Neural cell (in vitro differentiated cells): ENCODE data around the gene APOE. TPM values are rescaled to one million over a fixed set of nuclear protein-coding genes. Genes with fewer than 3 reads are reported as not detected.

Experiments
- H2AFZ ChIP-seq: fragments of 200-600, 300-800 bp; sonication (generic), shearing (Covaris generic); 2 replicates; pipeline ENCODE4 v1.6.0; 2014; ENCODE audit warnings: low read depth, mild to moderate bottlenecking, antibody characterized with exemption, low read length, moderate library complexity
- H3F3A ChIP-seq: fragments of 200-600 bp; shearing (Covaris generic); 2 replicates; pipeline ENCODE4 v1.6.1; 2016; ENCODE audit warnings: mild to moderate bottlenecking, moderate library complexity, mixed read lengths, antibody characterized with exemption, low read length; ENCODE audit not compliant: insufficient read depth, poor library complexity, severe bottlenecking
- H3K27ac ChIP-seq: fragments of 200-600, 300-800 bp; sonication (generic), shearing (Covaris generic); 2 replicates; pipeline ENCODE4 v1.5.1; 2014; ENCODE audit warnings: mild to moderate bottlenecking, low read length, moderate library complexity
- H3K27me3 ChIP-seq: fragments of 300-800, 200-600 bp; sonication (generic), shearing (Covaris generic); 2 replicates; pipeline ENCODE4 v1.6.0; 2014; ENCODE audit warnings: mild to moderate bottlenecking, low read depth, low read length, moderate library complexity; ENCODE audit not compliant: insufficient read depth
- H3K36me3 ChIP-seq: fragments of 300-800, 200-600 bp; sonication (generic), shearing (Covaris generic); 2 replicates; pipeline ENCODE4 v1.5.1; 2014; ENCODE audit warnings: mild to moderate bottlenecking, antibody characterized with exemption, low read length, moderate library complexity; ENCODE audit not compliant: insufficient read depth
- H3K4me2 ChIP-seq: fragments of 300-800, 200-600 bp; sonication (generic), shearing (Covaris generic); 2 replicates; pipeline ENCODE4 v1.6.0; 2014; ENCODE audit warnings: mild to moderate bottlenecking, low read length
- H3K4me3 ChIP-seq: fragments of 300-800, 200-600 bp; sonication (generic), shearing (Covaris generic); 2 replicates; pipeline ENCODE4 v1.5.1; 2014; ENCODE audit warnings: mild to moderate bottlenecking, low read length, moderate library complexity
- H3K79me2 ChIP-seq: fragments of 200-600 bp; shearing (Covaris generic); replicated peaks from 2 replicates; pipeline ENCODE4 v1.6.0; 2014; ENCODE audit warnings: mild to moderate bottlenecking, low read length, moderate library complexity; ENCODE audit not compliant: insufficient read depth
- H3K9ac ChIP-seq: fragments of 300-800, 200-600 bp; sonication (generic), shearing (Covaris generic); 2 replicates; pipeline ENCODE4 v1.6.1; 2016; ENCODE audit warnings: mild to moderate bottlenecking, low read length, mixed read lengths
- H3K9me2 ChIP-seq: fragments of 200-600 bp; shearing (Covaris generic); 2 replicates; pipeline ENCODE4 v1.6.1; 2016; ENCODE audit warnings: mild to moderate bottlenecking, low read length, mixed read lengths; ENCODE audit not compliant: insufficient read depth
- H3K9me3 ChIP-seq: fragments of 200-600, 300-800 bp; sonication (generic), shearing (Covaris generic); 2 replicates; pipeline ENCODE4 v1.6.1; 2016; ENCODE audit warnings: mild to moderate bottlenecking, mixed run types, low read length, moderate library complexity, mixed read lengths
- H4K20me1 ChIP-seq: fragments of 200-600 bp; shearing (Covaris generic); 2 replicates; pipeline ENCODE4 v1.6.1; 2016; ENCODE audit warnings: mild to moderate bottlenecking, mixed run types; ENCODE audit not compliant: insufficient read depth
- CTCF ChIP-seq: fragments of 450-650 bp; IDR thresholded peaks from 2 replicates; pipeline ENCODE4 v1.5.1; 2014; ENCODE audit warnings: antibody characterized with exemption, mild to moderate bottlenecking, moderate library complexity; ENCODE audit not compliant: poor library complexity, severe bottlenecking
- EP300 ChIP-seq: fragments of 450-650 bp; conservative IDR thresholded peaks from 2 replicates; pipeline ENCODE4 v1.6.1; 2014; ENCODE audit warnings: antibody characterized with exemption, mild to moderate bottlenecking, moderate library complexity; ENCODE audit not compliant: poor library complexity, severe bottlenecking
- EZH2 ChIP-seq: fragments of 200-600, 300-800 bp; shearing (Covaris generic), sonication (generic); IDR thresholded peaks from 2 replicates; pipeline ENCODE4 v1.6.1; 2014; ENCODE audit warnings: antibody characterized with exemption, low read length, borderline replicate concordance, mild to moderate bottlenecking; ENCODE audit not compliant: insufficient read depth, poor library complexity, severe bottlenecking
- MXI1 ChIP-seq: fragments of 450-650 bp; conservative IDR thresholded peaks from 2 replicates; pipeline ENCODE4 v1.6.1; 2014; ENCODE audit warnings: antibody characterized with exemption, mild to moderate bottlenecking; ENCODE audit not compliant: poor library complexity, severe bottlenecking
- POLR2AphosphoS5 ChIP-seq: IDR thresholded peaks from 2 replicates; pipeline ENCODE4 v1.6.1; 2012
- RAD21 ChIP-seq: fragments of 450-650 bp; conservative IDR thresholded peaks from 2 replicates; pipeline ENCODE4 v1.6.1; 2014; ENCODE audit warnings: antibody characterized with exemption, mild to moderate bottlenecking, moderate library complexity
- REST ChIP-seq: IDR thresholded peaks from 2 replicates; pipeline ENCODE4 v1.6.1; 2012; ENCODE audit warnings: borderline replicate concordance
- SMC3 ChIP-seq: fragments of 450-650 bp; conservative IDR thresholded peaks from 2 replicates; pipeline ENCODE4 v1.6.1; 2014; ENCODE audit warnings: antibody characterized with exemption, mild to moderate bottlenecking, moderate library complexity; ENCODE audit not compliant: poor library complexity
- TAF1 ChIP-seq: IDR thresholded peaks from 2 replicates; pipeline ENCODE4 v1.6.1; 2012; ENCODE audit warnings: low read depth
- polyA plus RNA-seq: library from polyadenylated mRNA; depleted of rRNA; stranded (reverse); fragments of >200 nt; gene quantifications from 2 replicates; pipeline ENCODE4 v1.2.3, GENCODE V29; 2014

The APOE gene
- polyA plus RNA-seq, 1 donor from 2014 or later = 8.7 TPM

GRCh38 chr19:44872661-44873060, 32.9 kb upstream of the APOE start:
- H3K79me2 ChIP-seq = no peaks in the 10 kb centered on the region
- H3K27ac ChIP-seq = no peak overlapping the region
- no peak overlapping the region for H3K4me3 ChIP-seq
- H3K9me2 ChIP-seq = no peaks in the 10 kb centered on the region
- H3K9me3 ChIP-seq = no peaks in the 10 kb centered on the region
- H3K9ac ChIP-seq = no peak overlapping the region
- no peak overlapping the region for H3K4me2 ChIP-seq
- H3K36me3 ChIP-seq = no peaks in the 10 kb centered on the region
- H4K20me1 ChIP-seq = no peaks in the 10 kb centered on the region
- H3F3A ChIP-seq = no peaks in the 10 kb centered on the region
- H2AFZ ChIP-seq = no peak overlapping the region
- no peaks in the 10 kb centered on the region for H3K27me3 ChIP-seq
- no peak for TF ChIP-seq POLR2AphosphoS5
- TF ChIP-seq RAD21 = no peak
- no peak for TF ChIP-seq SMC3
- no peak for TF ChIP-seq REST
- no peak for TF ChIP-seq CTCF
- TF ChIP-seq TAF1 = no peak
- TF ChIP-seq MXI1 = no peak
- TF ChIP-seq EP300 = no peak
- no peak for TF ChIP-seq EZH2

GRCh38 chr19:44874317-44874716, 31.3 kb upstream of the APOE start:
- no peaks in the 10 kb centered on the region for H3K27me3 ChIP-seq
- H3K9me3 ChIP-seq = no peaks in the 10 kb centered on the region
- no peaks in the 10 kb centered on the region for H3F3A ChIP-seq
- no peaks in the 10 kb centered on the region for H3K79me2 ChIP-seq
- no peaks in the 10 kb centered on the region for H3K36me3 ChIP-seq
- H3K4me2 ChIP-seq = no peak overlapping the region
- H3K4me3 ChIP-seq = no peak overlapping the region
- H4K20me1 ChIP-seq = no peaks in the 10 kb centered on the region
- no peak for TF ChIP-seq TAF1
- no peak for TF ChIP-seq EZH2
- TF ChIP-seq MXI1 = no peak
- no peak for TF ChIP-seq EP300
- no peak for TF ChIP-seq RAD21
- no peak for TF ChIP-seq CTCF
- no peak for TF ChIP-seq SMC3
- TF ChIP-seq REST = no peak
- no peak for TF ChIP-seq POLR2AphosphoS5
- no peak overlapping the region for H3K9ac ChIP-seq
- H3K27ac ChIP-seq = no peak overlapping the region
- H3K9me2 ChIP-seq = no peaks in the 10 kb centered on the region
- H2AFZ ChIP-seq = no peak overlapping the region
